K562 (cell line): ENCODE measurements around the gene CC2D1A. TPM values are rescaled to one million over a fixed set of nuclear protein-coding genes. Genes with fewer than 3 reads are reported as not detected.

Experiments
- ARID2 ChIP-seq: fragments of 450-650 bp; IDR thresholded peaks from 2 replicates; pipeline ENCODE4 v1.6.1; 2017; ENCODE audit warnings: antibody characterized with exemption, mild to moderate bottlenecking
- ARNT ChIP-seq, 2 experiments: fragments of 450-650 bp; IDR thresholded peaks; 2 replicates each; pipeline ENCODE4 v1.6.1; 2016; ENCODE audit warnings: mild to moderate bottlenecking in 1 of 2
- ATF1 ChIP-seq, 2 experiments: fragments of 450-650 bp in 1 of 2; IDR thresholded peaks; 2 replicates each; pipeline ENCODE4 v1.6.1; 2016; ENCODE audit warnings: missing compliant biosample characterization in 1 of 2, missing genetic modification characterization in 1 of 2
- C11orf30 ChIP-seq: fragments of 450-650 bp; IDR thresholded peaks from 2 replicates; pipeline ENCODE4 v1.6.1; 2016; ENCODE audit warnings: low read depth, mild to moderate bottlenecking
- CHD2 ChIP-seq: IDR thresholded peaks from 2 replicates; pipeline ENCODE4 v1.6.1; 2011; ENCODE audit warnings: low read depth, low read length
- CTCF ChIP-seq, 3 experiments: IDR thresholded peaks in 2 of 3; conservative IDR thresholded peaks in 1 of 3; 2 replicates each; pipeline ENCODE4 v1.5.1; 2011 to 2012; ENCODE audit warnings: low read length in 3 of 3, mild to moderate bottlenecking in 3 of 3, control low read depth in 2 of 3, improper control_type of control experiment in 1 of 3, inconsistent platforms in 1 of 3, low read depth in 1 of 3, mixed read lengths in 1 of 3, moderate library complexity in 1 of 3; ENCODE audit not compliant: insufficient read depth in 2 of 3
- DACH1 ChIP-seq: fragments of 450-650 bp; IDR thresholded peaks from 2 replicates; pipeline ENCODE4 v1.6.1; 2018; ENCODE audit not compliant: partially characterized antibody
- EP400 ChIP-seq: fragments of 450-650 bp; IDR thresholded peaks from 2 replicates; pipeline ENCODE4 v1.6.1; 2017; ENCODE audit warnings: antibody characterized with exemption, mild to moderate bottlenecking, moderate library complexity
- FOXK2 ChIP-seq, 2 experiments: fragments of 450-650 bp; IDR thresholded peaks in 1 of 2; conservative IDR thresholded peaks in 1 of 2; 2 replicates each; pipeline ENCODE4 v1.6.1; 2016; ENCODE audit warnings: low read depth in 2 of 2, mild to moderate bottlenecking in 1 of 2
- GABPB1 ChIP-seq: sonication (generic); formaldehyde crosslinking; IDR thresholded peaks from 2 replicates; pipeline ENCODE4 v1.8.0; 2022; ENCODE audit warnings: mild to moderate bottlenecking, missing genetic modification reagents
- HMGN3 ChIP-seq: IDR thresholded peaks from 2 replicates; pipeline ENCODE4 v1.6.1; 2011; ENCODE audit warnings: borderline replicate concordance, low read depth, mild to moderate bottlenecking, mixed read lengths, low read length; ENCODE audit not compliant: insufficient read length; ENCODE audit errors: extremely low read depth
- KDM5B ChIP-seq: fragments of 200-600 bp; sonication (generic); IDR thresholded peaks from 2 replicates; pipeline ENCODE4 v1.6.1; 2012; ENCODE audit warnings: low read depth, mild to moderate bottlenecking, moderate library complexity, low read length, control low read depth, inconsistent platforms; ENCODE audit not compliant: insufficient replicate concordance
- MAFG ChIP-seq: fragments of 450-650 bp; conservative IDR thresholded peaks from 2 replicates; pipeline ENCODE4 v1.6.1; 2016; ENCODE audit warnings: missing genetic modification characterization, missing compliant biosample characterization
- NFATC3 ChIP-seq: fragments of 450-650 bp; IDR thresholded peaks from 2 replicates; pipeline ENCODE4 v1.6.1; 2017; ENCODE audit warnings: mild to moderate bottlenecking
- NR2C2 ChIP-seq, 2 experiments: fragments of 200-800 bp in 1 of 2; sonication (Bioruptor generic) in 1 of 2; sonication (generic) in 1 of 2; formaldehyde crosslinking in 1 of 2; IDR thresholded peaks; 2 replicates each; pipeline versions ENCODE4 v1.6.1 to v1.8.0; 2016 to 2022; ENCODE audit warnings: mild to moderate bottlenecking in 1 of 2, missing compliant biosample characterization in 1 of 2, missing genetic modification characterization in 1 of 2, missing genetic modification reagents in 1 of 2
- POLR2B ChIP-seq: fragments of 450-650 bp; IDR thresholded peaks from 2 replicates; pipeline ENCODE4 v1.6.1; 2018; ENCODE audit warnings: low read depth; ENCODE audit not compliant: partially characterized antibody
- POLR2G ChIP-seq: fragments of 200-400 bp; formaldehyde crosslinking; IDR thresholded peaks from 2 replicates; pipeline ENCODE4 v1.6.1; 2017; ENCODE audit warnings: low read depth, mild to moderate bottlenecking, antibody characterized with exemption, low read length, moderate library complexity
- POU5F1 ChIP-seq: fragments of 150-350 bp; IDR thresholded peaks from 2 replicates; pipeline ENCODE4 v1.6.1; 2014; ENCODE audit warnings: borderline replicate concordance, low read length, low read depth, mild to moderate bottlenecking; ENCODE audit not compliant: partially characterized antibody
- RBM15 ChIP-seq: fragments of 200-400 bp; formaldehyde crosslinking; IDR thresholded peaks from 2 replicates; pipeline ENCODE4 v1.6.1; 2018; ENCODE audit warnings: mild to moderate bottlenecking, low read length, moderate library complexity; ENCODE audit not compliant: insufficient read depth
- SAP30 ChIP-seq: fragments of 200-600 bp; sonication (generic); IDR thresholded peaks from 2 replicates; pipeline ENCODE4 v1.6.1; 2012; ENCODE audit warnings: borderline replicate concordance, low read depth, mild to moderate bottlenecking, moderate library complexity, low read length, control low read depth, inconsistent platforms; ENCODE audit not compliant: insufficient read depth, poor library complexity, severe bottlenecking
- SFPQ ChIP-seq: fragments of 200-400 bp; formaldehyde crosslinking; IDR thresholded peaks from 2 replicates; pipeline ENCODE4 v1.6.1; 2017; ENCODE audit warnings: mild to moderate bottlenecking, low read depth, low read length, moderate library complexity
- SP1 ChIP-seq: sonication (generic); formaldehyde crosslinking; IDR thresholded peaks from 2 replicates; pipeline ENCODE4 v1.8.1; 2022; ENCODE audit warnings: mild to moderate bottlenecking, missing genetic modification reagents
- ZBTB17 ChIP-seq: fragments of 450-650 bp; formaldehyde crosslinking; IDR thresholded peaks from 2 replicates; pipeline ENCODE4 v1.4.0; 2020; ENCODE audit warnings: mild to moderate bottlenecking
- polyA plus RNA-seq, 8 experiments: library from polyadenylated mRNA; depleted of rRNA in 4 of 8; stranded (reverse) in 5 of 8; unstranded in 3 of 8; fragments of >200 nt; fragmentation: Nextera tagmentation in 2 of 8; fragmentation: Illumina TruSeq in 1 of 8; extraction: Ambion mirVana in 2 of 8; extraction: Trizol in 1 of 8; gene quantifications; 2 replicates each; pipeline versions ENCODE4 v1.2.1 to v1.2.3, GENCODE V29; 2011 to 2014; ENCODE audit warnings: inconsistent platforms in 1 of 8, missing spikeins in 1 of 8
- total RNA-seq, 7 experiments: library from RNA; depleted of rRNA in 6 of 7; stranded (reverse); fragments of >200 nt in 6 of 7; fragmentation: Illumina TruSeq in 2 of 7; extraction: Trizol in 2 of 7; gene quantifications; 2 replicates each; pipeline versions ENCODE4 v1.2.1 to v1.2.3, GENCODE V29; 2011 to 2021; ENCODE audit warnings: low replicate concordance in 1 of 7

Gene CC2D1A
- total and polyA plus RNA-seq, 9 of the 15 experiments (the other 6 are each of a cell fraction or from before 2014, with no cell fraction given): 0.32 to 31.0 (median 12.9) TPM

- TF ChIP-seq CTCF (IDR thresholded peaks at IDR 0.05 in 2 of 3, conservative IDR thresholded peaks at IDR 0.05 in 1 of 3; ENCODE audit: insufficient read depth in 2 of 3, low read depth in 1 of 3, low read length in 3 of 3) (peak; percentile 91 to 98 (median 96)), NFATC3 (no peak), SAP30 (no peak), ARID2 (peak; percentile 90), POLR2B (peak; percentile 21), POU5F1 (no peak), MAFG (peak; percentile 51), ATF1 (CRISPR knock-in tag; IDR thresholded peaks at IDR 0.05) (no peak), ATF1 (tag; IDR thresholded peaks at IDR 0.05) (peak; percentile 34), FOXK2 (conservative IDR thresholded peaks at IDR 0.05 in 1 of 2, IDR thresholded peaks at IDR 0.05 in 1 of 2; ENCODE audit: low read depth in 2 of 2) (peak in 1 of 2 experiments; percentile 14; a peak in 2 of 4 replicates), C11orf30 (peak; percentile 71; the same call in 1 of the 2 replicates), RBM15 (no peak), ARNT (IDR thresholded peaks at IDR 0.05) (peak in 1 of 2 experiments; percentile 24; a peak in 1 of 4 replicates), ZBTB17 (0 out of 2 replicates have a peak, but pooled peaks have one; percentile 58), NR2C2 (CRISPR knock-in tag; IDR thresholded peaks at IDR 0.05) (no peak), NR2C2 (tag; IDR thresholded peaks at IDR 0.05) (peak; percentile 58; the same call in 1 of the 2 replicates), KDM5B (peak; percentile 32), GABPB1 (CRISPR knock-in tag) (0 out of 2 replicates have a peak, but pooled peaks have one; percentile 17), CHD2 (no peak), HMGN3 (peak; percentile 55), POLR2G (peak; percentile 65), EP400 (peak; percentile 57), SP1 (CRISPR knock-in tag) (0 out of 2 replicates have a peak, but pooled peaks have one; percentile 50), SFPQ (no peak), DACH1 (peak; percentile 66)
These were observed 44.1 kb upstream of the CC2D1A start (continued) for GRCh38 chr19:13861714-13862531.
